Activated T-cell treated with anti-CD3 and anti-CD28 coated beads, Interleukin-2, amount 50 U/mL, for 24 hours (primary cell): ENCODE data around the gene TTI1.
A peak's percentile ranks its signal among the peaks of the same experiment; 100 is the strongest.

Experiments used
- DNase-seq: peaks from one replicate; pipeline ENCODE4 v3.0.0-alpha.2; 2020
- H3K27ac Mint-ChIP-seq: 2 replicates; pipeline ENCODE4 v1.8.0; 2020; ENCODE audit warnings: mild to moderate bottlenecking, mixed read lengths
- H3K27me3 Mint-ChIP-seq: 2 replicates; pipeline ENCODE4 v1.8.0; 2020; ENCODE audit warnings: mixed read lengths
- H3K36me3 Mint-ChIP-seq: 2 replicates; pipeline ENCODE4 v1.8.0; 2020; ENCODE audit warnings: low read depth, mixed read lengths
- H3K4me1 Mint-ChIP-seq: 2 replicates; pipeline ENCODE4 v1.8.0; 2020; ENCODE audit warnings: low read depth, mixed read lengths
- H3K4me3 Mint-ChIP-seq: 2 replicates; pipeline ENCODE4 v1.8.0; 2020; ENCODE audit warnings: mild to moderate bottlenecking, moderate library complexity, mixed read lengths
- H3K9me3 Mint-ChIP-seq: 2 replicates; pipeline ENCODE4 v1.8.0; 2020; ENCODE audit warnings: mixed read lengths

TTI1 gene

DNA sequence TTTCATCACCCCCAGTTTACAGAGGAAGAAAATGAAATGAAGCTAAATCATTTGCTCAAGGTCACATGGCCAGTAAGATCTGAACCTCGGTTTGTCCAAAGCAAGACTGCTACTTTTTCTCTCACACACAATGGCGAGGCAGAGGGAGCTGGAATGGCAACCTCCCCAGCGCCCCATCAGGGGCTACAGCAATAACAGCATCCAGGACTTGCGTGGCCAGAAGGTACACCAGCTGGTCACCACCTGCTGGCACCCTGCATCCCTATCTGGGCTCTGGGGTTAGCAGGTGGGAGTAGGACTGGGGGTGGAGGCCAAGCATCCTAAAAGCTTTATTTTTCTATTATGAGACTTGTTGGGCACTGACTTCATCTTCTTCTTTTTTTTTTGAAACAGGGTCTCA is 41.3 kb downstream of the TTI1 start:
- peaks cover 28% of the 10 kb centered on the region for H3K4me1 Mint-ChIP-seq
- no peak for DNase-seq
- peaks cover 98% of the 10 kb centered on the region for H3K36me3 Mint-ChIP-seq
- no peak overlapping the region for H3K4me3 Mint-ChIP-seq
- H3K27me3 Mint-ChIP-seq: no peaks in the 10 kb centered on the region
- no peaks in the 10 kb centered on the region for H3K9me3 Mint-ChIP-seq
- H3K27ac Mint-ChIP-seq: peak overlapping the region; percentile 85

- DNase-seq: no peak
- H3K9me3 Mint-ChIP-seq: no peaks in the 10 kb centered on the region
- no peaks in the 10 kb centered on the region for H3K27me3 Mint-ChIP-seq
- H3K27ac Mint-ChIP-seq: peak overlapping the region; percentile 85
- H3K4me3 Mint-ChIP-seq: no peak overlapping the region
- peaks cover 28% of the 10 kb centered on the region for H3K4me1 Mint-ChIP-seq
- H3K36me3 Mint-ChIP-seq: peaks cover 98% of the 10 kb centered on the region
These were observed 41.9 kb downstream of the TTI1 start for GRCh38 chr20:37991157-37991866.

GRCh38 chr20:37990571-37991151 is 42.6 kb downstream of the TTI1 start:
- Mint-ChIP-seq H3K4me1 (peaks cover 28% of the 10 kb centered on the region), H3K27ac (peak overlapping the region; percentile 85), H3K36me3 (peaks cover 98% of the 10 kb centered on the region), H3K27me3 (no peaks in the 10 kb centered on the region), H3K4me3 (peak overlapping the region; percentile 8), H3K9me3 (no peaks in the 10 kb centered on the region)
- DNase-seq: peak; percentile 59

DNA sequence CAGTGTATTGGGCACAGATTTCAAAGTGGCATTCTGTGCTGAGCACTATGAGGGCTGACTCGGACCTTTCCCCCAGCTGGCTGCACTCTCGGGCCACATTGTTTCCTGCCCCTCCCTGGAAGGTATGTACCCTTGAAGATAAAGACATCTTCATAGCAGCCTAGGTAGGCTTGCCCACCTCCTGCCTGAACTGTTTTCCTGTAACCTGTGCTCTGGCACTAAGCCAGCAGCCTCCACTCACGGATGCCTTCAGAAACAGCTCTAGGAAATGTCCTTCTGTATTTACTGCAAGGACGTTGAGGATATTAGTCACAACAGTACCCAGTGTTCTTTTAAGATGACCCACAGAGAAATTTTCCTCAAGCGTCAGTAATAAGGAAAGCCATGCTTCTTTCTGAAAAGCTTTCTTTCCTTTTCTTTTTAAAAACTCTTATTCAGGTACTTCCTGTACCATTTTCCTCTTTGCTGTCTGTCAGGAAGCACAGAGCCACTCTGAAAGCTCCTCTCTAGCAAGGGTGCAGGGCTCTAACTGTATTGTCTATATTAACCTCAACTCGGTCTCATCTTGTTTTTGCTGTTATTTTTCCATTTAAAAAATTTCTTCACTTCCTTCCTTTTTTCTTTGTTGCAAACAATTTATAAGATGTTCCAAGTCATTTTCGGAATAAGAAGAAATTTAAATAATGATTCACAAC is 43.5 kb downstream of the TTI1 start:
- Mint-ChIP-seq H3K4me3 (no peak overlapping the region), H3K4me1 (peaks cover 28% of the 10 kb centered on the region), H3K36me3 (peaks cover 97% of the 10 kb centered on the region), H3K27me3 (no peaks in the 10 kb centered on the region), H3K27ac (peak overlapping the region; percentile 73), H3K9me3 (no peaks in the 10 kb centered on the region)
- no peak for DNase-seq

DNA sequence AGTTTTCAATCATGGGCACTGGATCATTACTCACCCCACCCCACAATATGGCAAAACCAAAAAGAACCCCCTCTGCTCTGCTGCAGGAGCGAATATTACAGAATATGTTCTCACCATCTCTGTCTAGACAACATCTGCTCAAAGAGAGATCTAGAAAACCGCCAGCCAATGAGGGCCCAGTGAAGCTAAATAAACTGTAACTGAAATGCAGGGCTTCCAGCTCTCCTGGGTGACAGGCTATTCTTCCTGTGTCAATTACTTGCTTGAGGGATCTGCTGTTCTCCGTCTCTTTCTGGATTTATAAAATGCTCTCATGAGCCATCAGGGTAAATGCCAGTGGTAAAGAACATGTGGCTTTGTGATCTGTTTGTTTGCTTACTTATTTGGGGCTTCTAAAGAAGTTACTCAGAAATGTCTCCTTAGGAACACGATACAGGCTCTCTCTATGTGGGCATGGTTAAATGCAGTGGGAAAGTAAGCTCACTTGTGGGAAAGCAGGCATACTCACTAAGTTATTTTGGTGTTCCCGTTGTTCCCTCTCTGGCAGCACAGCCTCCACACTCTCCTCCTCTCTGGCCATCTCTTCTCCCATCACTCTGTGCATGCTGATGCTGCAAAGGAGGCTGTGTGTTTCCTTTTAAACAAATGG is 44.8 kb downstream of the TTI1 start:
- H3K27me3 Mint-ChIP-seq: no peaks in the 10 kb centered on the region
- H3K9me3 Mint-ChIP-seq: no peaks in the 10 kb centered on the region
- DNase-seq: no peak
- H3K36me3 Mint-ChIP-seq: peaks cover 99% of the 10 kb centered on the region
- H3K4me1 Mint-ChIP-seq: peaks cover 28% of the 10 kb centered on the region
- H3K4me3 Mint-ChIP-seq: no peak overlapping the region
- no peak overlapping the region for H3K27ac Mint-ChIP-seq

- Mint-ChIP-seq H3K27me3 (no peaks in the 10 kb centered on the region), H3K9me3 (no peaks in the 10 kb centered on the region), H3K36me3 (peaks cover 99% of the 10 kb centered on the region)
These were observed 45.5 kb downstream of the TTI1 start for GRCh38 chr20:37987602-37988290.

DNA sequence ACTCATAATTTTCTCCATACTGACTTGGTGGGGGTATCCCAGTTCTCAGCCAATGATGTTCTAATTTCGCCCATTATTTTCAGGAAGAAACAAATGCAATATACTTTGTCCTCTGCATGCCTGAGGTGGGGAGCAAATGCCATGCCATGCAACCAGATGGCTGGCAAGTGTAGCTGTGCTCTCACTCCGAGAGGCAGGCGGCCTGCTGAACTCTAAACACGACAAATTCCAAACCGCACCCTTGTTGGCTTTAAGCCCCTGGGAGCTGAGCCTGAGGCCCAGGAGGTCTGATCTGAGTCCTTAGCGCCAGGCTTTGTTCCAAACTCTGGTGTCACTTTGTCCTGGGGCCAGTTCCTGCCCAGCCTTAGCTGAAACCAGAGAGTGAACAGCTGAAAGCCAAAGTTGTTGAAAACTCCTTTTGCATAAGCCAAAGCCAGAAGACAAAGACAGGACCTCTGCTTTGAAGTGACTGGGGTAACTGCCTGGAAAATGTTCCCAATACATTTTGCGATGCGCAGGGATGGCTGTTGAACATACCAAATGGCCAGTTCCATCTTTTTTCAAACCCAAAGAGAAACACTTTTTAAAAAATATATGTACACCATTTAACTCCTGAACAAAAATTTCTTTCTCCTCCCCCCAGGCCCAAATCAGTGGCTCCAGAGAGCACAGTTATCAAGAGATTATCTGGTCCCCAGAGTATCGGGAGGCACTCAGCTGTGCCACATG is 46.2 kb downstream of the TTI1 start:
- H3K4me3 Mint-ChIP-seq: no peak overlapping the region
- no peak overlapping the region for H3K27ac Mint-ChIP-seq
- no peaks in the 10 kb centered on the region for H3K27me3 Mint-ChIP-seq
- H3K36me3 Mint-ChIP-seq: peaks cover 99% of the 10 kb centered on the region
- DNase-seq: no peak
- peaks cover 24% of the 10 kb centered on the region for H3K4me1 Mint-ChIP-seq
- H3K9me3 Mint-ChIP-seq: no peaks in the 10 kb centered on the region

More at GRCh38 chr20:37987602-37988290, 45.5 kb downstream of the TTI1 start:
- H3K4me3 Mint-ChIP-seq: no peak overlapping the region
- H3K27ac Mint-ChIP-seq: no peak overlapping the region
- DNase-seq: no peak
- H3K4me1 Mint-ChIP-seq: peaks cover 24% of the 10 kb centered on the region

DNA sequence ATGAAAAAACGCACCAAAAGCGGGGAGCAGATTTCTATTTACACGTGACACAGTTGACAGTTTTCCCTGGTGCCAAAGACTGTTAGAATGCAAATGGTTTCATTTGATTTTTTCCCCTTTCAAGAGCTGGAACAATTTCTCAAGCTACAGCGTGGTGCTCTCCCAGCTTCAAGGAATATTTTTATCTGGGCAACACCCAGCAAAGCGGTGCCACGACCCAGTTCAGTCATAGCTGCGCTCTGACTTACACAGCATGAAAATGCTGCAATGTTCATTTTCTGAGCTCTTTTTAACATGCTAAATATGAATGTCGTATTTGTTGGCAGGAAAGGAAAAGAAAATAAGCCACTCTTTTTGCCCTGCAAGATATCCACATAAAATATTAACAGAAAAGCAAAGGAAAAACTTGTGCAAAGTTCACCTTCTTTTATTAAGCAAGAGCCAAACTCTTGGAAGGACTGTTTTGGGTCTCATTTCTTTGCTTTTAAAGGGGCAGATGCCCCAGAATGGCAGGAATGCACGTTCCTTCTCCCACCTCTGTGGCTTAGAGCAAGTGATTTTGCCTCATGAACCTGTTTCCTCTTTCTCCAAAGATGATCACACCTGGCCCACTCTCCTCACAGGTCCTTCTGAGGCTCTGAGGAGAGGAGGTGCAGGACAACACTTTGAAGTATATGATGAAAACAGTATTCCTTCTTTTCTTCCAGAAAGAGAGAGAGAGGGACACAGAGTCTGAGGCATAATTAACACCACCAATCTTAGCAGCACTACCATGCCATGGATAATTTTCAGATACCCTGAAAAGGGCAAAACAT is 47.0 kb downstream of the TTI1 start:
- Mint-ChIP-seq H3K27me3 (no peaks in the 10 kb centered on the region), H3K4me1 (peaks cover 18% of the 10 kb centered on the region), H3K27ac (no peak overlapping the region), H3K9me3 (no peaks in the 10 kb centered on the region), H3K36me3 (peaks cover 99% of the 10 kb centered on the region), H3K4me3 (no peak overlapping the region)
- DNase-seq: no peak

DNA sequence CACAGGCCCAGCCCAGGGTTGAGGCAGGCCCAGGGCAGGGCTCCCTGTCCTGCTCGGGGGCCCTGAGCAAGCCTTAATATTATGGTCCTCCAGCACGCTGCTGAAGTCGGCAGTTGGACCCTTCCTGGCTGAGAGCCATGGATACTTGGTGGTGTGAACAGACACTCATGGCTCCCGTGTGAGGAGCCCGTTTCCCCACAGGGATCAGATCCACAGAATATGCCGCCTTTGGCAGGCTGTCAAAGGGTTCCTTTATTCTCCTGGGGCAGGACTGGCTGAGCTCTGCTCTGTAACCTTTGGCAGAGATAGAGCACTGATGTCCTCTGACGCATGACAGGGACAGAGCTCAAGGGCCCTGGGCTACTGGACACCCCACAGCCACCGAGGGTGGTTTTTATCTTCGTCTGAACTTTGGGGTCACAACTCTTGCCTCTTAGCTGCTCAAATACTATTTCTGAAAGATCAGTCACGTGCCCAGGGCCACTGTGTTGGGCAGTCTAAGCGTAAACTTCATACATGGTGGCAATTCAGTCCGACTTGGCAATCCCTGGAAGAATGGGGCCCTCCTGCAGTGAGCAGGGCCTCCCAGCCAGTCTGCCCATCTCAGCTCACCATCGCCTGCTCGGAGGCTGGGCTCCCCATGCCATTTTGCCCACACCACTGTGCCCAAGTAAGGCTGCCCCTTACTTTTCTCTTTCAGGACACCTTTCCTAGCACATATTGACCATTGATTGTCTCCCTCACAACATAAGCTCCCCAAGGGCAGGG is 49.1 kb downstream of the TTI1 start:
- peaks cover 96% of the 10 kb centered on the region for H3K36me3 Mint-ChIP-seq
- no peaks in the 10 kb centered on the region for H3K9me3 Mint-ChIP-seq
- no peak overlapping the region for H3K27ac Mint-ChIP-seq
- H3K27me3 Mint-ChIP-seq: no peaks in the 10 kb centered on the region
- no peak for DNase-seq
- H3K4me3 Mint-ChIP-seq: no peak overlapping the region
- H3K4me1 Mint-ChIP-seq: no peaks in the 10 kb centered on the region

DNA sequence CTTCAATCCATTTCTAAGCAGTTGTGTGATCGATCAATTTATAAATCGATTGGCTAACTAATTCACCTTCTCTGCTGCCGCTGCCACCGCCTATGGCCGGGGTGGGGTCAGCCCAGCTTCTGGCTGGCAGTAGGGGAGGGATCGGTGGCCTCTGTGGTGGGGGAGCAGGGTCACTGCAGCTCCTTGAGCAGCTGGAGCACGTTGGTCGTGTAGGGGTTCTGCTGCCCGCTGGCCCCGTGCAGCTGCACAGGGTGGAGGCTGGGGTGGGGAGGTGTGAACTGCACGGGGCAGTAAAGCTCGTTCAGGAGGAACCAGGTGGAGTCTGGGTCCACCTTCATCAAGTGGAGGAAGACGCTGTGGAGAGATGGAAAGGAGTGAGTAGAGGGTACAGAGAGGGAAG is 50.0 kb downstream of the TTI1 start:
- peaks cover 87% of the 10 kb centered on the region for H3K36me3 Mint-ChIP-seq
- DNase-seq: no peak
- no peak overlapping the region for H3K27ac Mint-ChIP-seq

DNA sequence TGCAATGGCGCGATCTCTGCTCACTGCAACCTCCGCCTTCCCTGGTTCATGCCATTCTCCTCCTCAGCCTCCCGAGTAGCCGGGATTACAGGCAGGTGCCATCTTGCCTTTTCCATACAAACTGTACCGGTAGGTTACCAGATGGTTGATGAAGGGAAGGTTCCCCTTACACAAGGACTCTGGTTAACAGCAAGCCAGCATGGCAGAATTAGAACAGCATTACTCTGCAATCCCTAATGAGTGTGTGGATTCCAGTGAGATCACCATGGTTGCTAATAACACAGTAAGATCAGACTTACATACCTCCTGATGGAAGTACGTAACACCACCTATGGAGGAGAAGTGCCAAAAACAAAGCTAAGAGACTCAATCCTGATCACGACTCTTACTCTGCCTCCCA is 51.7 kb downstream of the TTI1 start:
- no peaks in the 10 kb centered on the region for H3K27me3 Mint-ChIP-seq
- no peak overlapping the region for H3K27ac Mint-ChIP-seq
- no peak for DNase-seq
- no peak overlapping the region for H3K4me3 Mint-ChIP-seq
- H3K9me3 Mint-ChIP-seq: no peaks in the 10 kb centered on the region
- peaks cover 70% of the 10 kb centered on the region for H3K36me3 Mint-ChIP-seq
- peaks cover 14% of the 10 kb centered on the region for H3K4me1 Mint-ChIP-seq

More for the DNA sequence above, 50.0 kb downstream of the TTI1 start:
- H3K9me3 Mint-ChIP-seq: no peaks in the 10 kb centered on the region
- H3K4me3 Mint-ChIP-seq: no peak overlapping the region
- no peaks in the 10 kb centered on the region for H3K27me3 Mint-ChIP-seq
- peaks cover 2% of the 10 kb centered on the region for H3K4me1 Mint-ChIP-seq

DNA sequence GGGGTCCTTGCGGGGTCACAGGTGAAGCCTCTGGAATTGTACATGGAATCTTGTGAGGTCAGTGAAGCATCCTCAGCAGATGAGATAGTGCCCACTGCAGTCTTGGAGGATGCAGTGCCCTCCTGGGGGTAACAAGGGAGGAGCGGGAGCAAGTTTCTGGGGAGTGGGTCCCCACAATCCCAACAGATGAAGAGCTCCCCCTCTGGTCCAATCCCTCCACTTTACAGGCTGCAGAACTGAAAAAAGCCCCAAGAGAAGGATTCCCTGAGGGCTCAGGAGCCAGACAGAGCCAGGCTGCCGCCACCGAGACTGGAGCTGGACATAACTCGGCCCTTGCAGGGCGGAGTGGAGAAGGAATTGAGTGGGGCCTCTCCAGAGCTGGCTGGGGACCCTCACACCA is 52.4 kb downstream of the TTI1 start:
- Mint-ChIP-seq H3K27me3 (no peaks in the 10 kb centered on the region), H3K9me3 (no peaks in the 10 kb centered on the region), H3K4me3 (no peak overlapping the region), H3K4me1 (peaks cover 14% of the 10 kb centered on the region), H3K27ac (no peak overlapping the region), H3K36me3 (peaks cover 69% of the 10 kb centered on the region)
- no peak for DNase-seq

DNA sequence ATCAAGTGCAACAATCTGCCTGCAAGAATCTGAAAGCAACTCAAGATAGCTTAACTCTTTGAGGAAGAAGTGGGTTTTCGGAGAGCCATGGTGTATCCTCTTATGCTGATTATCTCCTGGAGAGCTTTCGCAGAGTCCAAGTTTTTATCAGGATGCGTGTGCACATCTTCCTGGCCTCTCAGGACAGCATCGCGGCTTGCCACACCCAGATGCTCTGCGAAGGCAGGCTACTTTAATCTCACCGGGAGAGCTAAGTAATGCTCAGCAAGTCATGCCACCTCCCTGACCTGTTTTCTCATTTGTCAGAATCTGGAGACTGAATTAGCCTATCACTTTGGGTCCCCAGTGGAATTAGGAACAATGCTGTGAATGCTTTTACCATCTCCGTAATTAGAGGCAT is 52.9 kb downstream of the TTI1 start:
- peaks cover 66% of the 10 kb centered on the region for H3K36me3 Mint-ChIP-seq
- H3K9me3 Mint-ChIP-seq: no peaks in the 10 kb centered on the region
- H3K27me3 Mint-ChIP-seq: no peaks in the 10 kb centered on the region
- peaks cover 14% of the 10 kb centered on the region for H3K4me1 Mint-ChIP-seq
- H3K27ac Mint-ChIP-seq: no peak overlapping the region
- DNase-seq: no peak
- H3K4me3 Mint-ChIP-seq: no peak overlapping the region
